Measurements from ENCODE around the gene HOXB1.

- TF ChIP-seq SUZ12 (IDR thresholded peaks at IDR 0.05; ENCODE audit: extremely low read depth, insufficient read depth, insufficient read length) (no peak), YY1 (IDR thresholded peaks at IDR 0.05; ENCODE audit: insufficient read depth, insufficient read length) (no peak)
These were observed 19.2 kb upstream of the HOXB1 start for GRCh38 chr17:48549914-48550501.

Data from NT2/D1 (cell line).